ENCODE data around the gene C9orf43. TPM values are rescaled to one million over a fixed set of nuclear protein-coding genes. Genes with fewer than 3 reads are reported as not detected.

C9orf43 gene
- total and polyA plus RNA-seq, 10 of the 15 experiments (the other 5 are each of a cell fraction or from before 2014, with no cell fraction given): 0.08 to 0.79 (median 0.55) TPM

DNA sequence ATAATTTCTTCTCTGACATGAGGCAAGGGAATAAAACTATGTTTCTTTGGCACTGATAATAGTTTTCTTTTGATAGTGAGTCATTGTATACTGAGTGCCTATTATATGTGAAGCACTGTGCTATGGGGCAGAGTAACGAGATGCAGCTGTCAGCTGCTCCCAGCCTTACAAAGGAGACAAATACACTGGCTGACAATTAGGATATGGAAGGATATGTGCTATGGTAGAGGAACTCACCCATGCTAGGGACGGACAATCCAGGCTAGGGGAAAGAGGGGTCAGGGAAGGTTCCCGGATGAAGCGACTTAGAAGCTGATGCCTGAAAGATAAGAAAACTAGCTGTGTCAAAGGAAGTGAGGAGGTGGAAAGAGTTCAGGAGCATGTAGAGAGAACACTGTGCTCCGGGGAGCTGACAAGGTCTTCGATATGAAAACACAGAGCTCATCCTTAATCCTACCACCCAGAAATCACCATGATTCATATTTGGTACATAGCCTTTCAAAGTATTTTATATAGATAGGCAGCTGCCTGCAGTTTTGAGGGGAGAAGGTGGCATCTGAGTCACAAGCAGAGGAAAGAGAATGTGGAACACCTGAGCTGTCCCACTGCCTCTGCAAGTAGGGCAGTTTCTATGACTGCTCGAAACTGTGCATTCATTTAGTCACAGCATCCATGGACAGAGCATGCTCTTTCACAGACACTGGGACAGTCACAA, 49.1 kb upstream of the C9orf43 start (continued):
- TF ChIP-seq, protein P1, sequence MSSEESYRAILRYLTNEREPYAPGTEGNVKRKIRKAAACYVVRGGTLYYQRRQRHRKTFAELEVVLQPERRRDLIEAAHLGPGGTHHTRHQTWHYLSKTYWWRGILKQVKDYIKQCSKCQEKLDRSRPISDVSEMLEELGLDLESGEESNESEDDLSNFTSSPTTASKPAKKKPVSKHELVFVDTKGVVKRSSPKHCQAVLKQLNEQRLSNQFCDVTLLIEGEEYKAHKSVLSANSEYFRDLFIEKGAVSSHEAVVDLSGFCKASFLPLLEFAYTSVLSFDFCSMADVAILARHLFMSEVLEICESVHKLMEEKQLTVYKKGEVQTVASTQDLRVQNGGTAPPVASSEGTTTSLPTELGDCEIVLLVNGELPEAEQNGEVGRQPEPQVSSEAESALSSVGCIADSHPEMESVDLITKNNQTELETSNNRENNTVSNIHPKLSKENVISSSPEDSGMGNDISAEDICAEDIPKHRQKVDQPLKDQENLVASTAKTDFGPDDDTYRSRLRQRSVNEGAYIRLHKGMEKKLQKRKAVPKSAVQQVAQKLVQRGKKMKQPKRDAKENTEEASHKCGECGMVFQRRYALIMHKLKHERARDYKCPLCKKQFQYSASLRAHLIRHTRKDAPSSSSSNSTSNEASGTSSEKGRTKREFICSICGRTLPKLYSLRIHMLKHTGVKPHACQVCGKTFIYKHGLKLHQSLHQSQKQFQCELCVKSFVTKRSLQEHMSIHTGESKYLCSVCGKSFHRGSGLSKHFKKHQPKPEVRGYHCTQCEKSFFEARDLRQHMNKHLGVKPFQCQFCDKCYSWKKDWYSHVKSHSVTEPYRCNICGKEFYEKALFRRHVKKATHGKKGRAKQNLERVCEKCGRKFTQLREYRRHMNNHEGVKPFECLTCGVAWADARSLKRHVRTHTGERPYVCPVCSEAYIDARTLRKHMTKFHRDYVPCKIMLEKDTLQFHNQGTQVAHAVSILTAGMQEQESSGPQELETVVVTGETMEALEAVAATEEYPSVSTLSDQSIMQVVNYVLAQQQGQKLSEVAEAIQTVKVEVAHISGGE (CRISPR knock-in tag; IDR thresholded peaks at IDR 0.05): no peak
- no peak for TF ChIP-seq NBN (IDR thresholded peaks at IDR 0.05)
- TF ChIP-seq POLR2AphosphoS5 (IDR thresholded peaks at IDR 0.05; ENCODE audit: low read length): no peak
- TF ChIP-seq, protein P2, sequence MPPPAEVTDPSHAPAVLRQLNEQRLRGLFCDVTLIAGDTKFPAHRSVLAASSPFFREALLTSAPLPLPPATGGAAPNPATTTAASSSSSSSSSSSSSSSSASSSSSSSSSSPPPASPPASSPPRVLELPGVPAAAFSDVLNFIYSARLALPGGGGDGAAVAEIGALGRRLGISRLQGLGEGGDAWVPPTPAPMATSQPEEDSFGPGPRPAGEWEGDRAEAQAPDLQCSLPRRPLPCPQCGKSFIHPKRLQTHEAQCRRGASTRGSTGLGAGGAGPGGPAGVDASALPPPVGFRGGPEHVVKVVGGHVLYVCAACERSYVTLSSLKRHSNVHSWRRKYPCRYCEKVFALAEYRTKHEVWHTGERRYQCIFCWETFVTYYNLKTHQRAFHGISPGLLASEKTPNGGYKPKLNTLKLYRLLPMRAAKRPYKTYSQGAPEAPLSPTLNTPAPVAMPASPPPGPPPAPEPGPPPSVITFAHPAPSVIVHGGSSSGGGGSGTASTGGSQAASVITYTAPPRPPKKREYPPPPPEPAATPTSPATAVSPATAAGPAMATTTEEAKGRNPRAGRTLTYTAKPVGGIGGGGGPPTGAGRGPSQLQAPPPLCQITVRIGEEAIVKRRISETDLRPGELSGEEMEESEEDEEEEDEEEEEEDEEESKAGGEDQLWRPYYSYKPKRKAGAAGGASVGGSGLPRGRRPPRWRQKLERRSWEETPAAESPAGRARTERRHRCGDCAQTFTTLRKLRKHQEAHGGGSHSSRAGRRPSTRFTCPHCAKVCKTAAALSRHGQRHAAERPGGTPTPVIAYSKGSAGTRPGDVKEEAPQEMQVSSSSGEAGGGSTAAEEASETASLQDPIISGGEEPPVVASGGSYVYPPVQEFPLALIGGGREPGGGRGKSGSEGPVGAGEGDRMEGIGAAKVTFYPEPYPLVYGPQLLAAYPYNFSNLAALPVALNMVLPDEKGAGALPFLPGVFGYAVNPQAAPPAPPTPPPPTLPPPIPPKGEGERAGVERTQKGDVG (CRISPR knock-in tag; IDR thresholded peaks at IDR 0.05): no peak
- TF ChIP-seq SUPT20H (IDR thresholded peaks at IDR 0.05; ENCODE audit: borderline replicate concordance, control insufficient read depth, low read depth, low read length): no peak
